ENCODE results near the gene TMEM121. TPM values are rescaled to one million over a fixed set of nuclear protein-coding genes. Genes with fewer than 3 reads are reported as not detected.

Gene TMEM121
- total and polyA plus RNA-seq, 2 of the 8 experiments (the other 6 are each of a cell fraction or from before 2014, with no cell fraction given) = 1.9 TPM; not detected in 1

DNA sequence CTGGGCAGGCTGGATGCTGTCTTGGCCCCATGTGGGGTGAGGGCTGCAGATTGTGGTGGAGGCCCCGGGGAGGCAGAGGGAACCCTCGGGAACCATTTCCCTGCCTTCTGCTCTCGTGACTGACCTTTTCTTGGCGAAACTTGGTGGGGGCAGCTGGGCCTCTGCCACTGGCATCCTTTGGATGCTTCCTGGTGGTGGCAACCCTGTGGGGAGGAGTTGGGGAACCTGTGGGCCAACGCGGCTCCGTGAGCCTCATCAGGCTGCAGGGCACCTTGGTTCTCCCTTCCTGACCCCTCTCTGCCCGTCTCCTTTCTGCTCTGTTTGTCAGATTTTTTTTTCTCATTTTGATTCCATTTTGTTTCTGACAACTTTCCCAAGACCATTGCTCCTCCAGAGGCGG is 14.4 kb downstream of the TMEM121 start:
- no peak overlapping the region for H2BK120ac ChIP-seq (replicated peaks; ENCODE audit: low read depth, low read length)
- ChIA-PET CTCF (ENCODE audit: partially characterized antibody) (no interaction called here), POLR2A (ENCODE audit: partially characterized antibody) (no interaction called here)
- H4K8ac ChIP-seq (ENCODE audit: extremely low read depth, insufficient read depth, low read length) = no peak overlapping the region
- no peak overlapping the region for H3K9ac ChIP-seq (replicated peaks in 1 of 4; ENCODE audit: extremely low read depth in 1 of 4, low read depth in 3 of 4, low read length in 3 of 4)
- H3K4me1 ChIP-seq (replicated peaks in 1 of 4; ENCODE audit: control insufficient read depth in 3 of 4, insufficient read depth in 4 of 4, low read length in 3 of 4) = no peaks in the 10 kb centered on the region
- no peak overlapping the region for H2BK12ac ChIP-seq (ENCODE audit: low read depth, low read length)
- FAIRE-seq (no peak), DNase-seq (ENCODE audit: low read depth in 1 of 2, low spot score in 2 of 2) (no peak)
- no peak overlapping the region for H2BK15ac ChIP-seq (ENCODE audit: low read length)
- no peak overlapping the region for H2AK5ac ChIP-seq (ENCODE audit: low read depth, low read length)
- H4K20me1 ChIP-seq (replicated peaks in 1 of 2; ENCODE audit: control insufficient read depth in 1 of 2, insufficient read depth in 2 of 2, low read length in 2 of 2) = no peaks in the 10 kb centered on the region
- no peak overlapping the region for H2BK20ac ChIP-seq (ENCODE audit: low read length)
- H3K27ac ChIP-seq (ENCODE audit: low read depth, low read length) = no peak overlapping the region
- no peaks in the 10 kb centered on the region for H3K79me1 ChIP-seq (ENCODE audit: low read depth, low read length)
- H3K4ac ChIP-seq (replicated peaks; ENCODE audit: insufficient read length, low read depth, low read length) = no peak overlapping the region
- H3K79me2 ChIP-seq (ENCODE audit: control insufficient read depth in 1 of 2, insufficient read depth in 2 of 2, low read length in 2 of 2) = no peaks in the 10 kb centered on the region
- no peak overlapping the region for H3K23ac ChIP-seq (ENCODE audit: insufficient read length)
- no peak overlapping the region for H2BK5ac ChIP-seq (ENCODE audit: low read depth, low read length)
- H3K56ac ChIP-seq (replicated peaks; ENCODE audit: insufficient read length, low read depth, low read length) = no peak overlapping the region
- H3K18ac ChIP-seq (ENCODE audit: extremely low read depth, low read length) = no peak overlapping the region
- no peak overlapping the region for H3K4me2 ChIP-seq (ENCODE audit: insufficient read depth in 1 of 2, low read depth in 2 of 2, low read length in 2 of 2)
- no peaks in the 10 kb centered on the region for H3K23me2 ChIP-seq (ENCODE audit: low read depth, low read length)
- H3K4me3 ChIP-seq (ENCODE audit: extremely low read depth in 1 of 4, insufficient read depth in 2 of 4, low read depth in 3 of 4, low read length in 4 of 4) = no peak overlapping the region
- H3K14ac ChIP-seq (ENCODE audit: insufficient read length) = no peak overlapping the region
- peaks cover 23 to 83% of the 10 kb centered on the region in 2 experiments for H3K9me3 ChIP-seq (ENCODE audit: insufficient read depth in 2 of 2, low read depth in 1 of 2, low read length in 1 of 2)
- H2AFZ ChIP-seq (ENCODE audit: low read length) = no peak overlapping the region
- 74% methylated on average over 9 of the region's 9 CpGs; no CpG with 5 or more reads in 1 of the 2 experiments for WGBS, 2 experiments (ENCODE audit: extremely low coverage in 1 of 2, insufficient coverage in 1 of 2, insufficient read length in 1 of 2, insufficient replicate concordance in 2 of 2, low coverage in 1 of 2, low lambda C conversion rate in 2 of 2, missing lambda C conversion rate in 1 of 2)
- H4K91ac ChIP-seq (replicated peaks; ENCODE audit: insufficient read length, low read length) = no peak overlapping the region
- no peaks in the 10 kb centered on the region; a peak in 1 of 7 replicates for H3K27me3 ChIP-seq (replicated peaks in 1 of 4; ENCODE audit: control insufficient read depth in 3 of 4, extremely low read depth in 1 of 4, insufficient read depth in 3 of 4, low read length in 3 of 4)
- no peaks in the 10 kb centered on the region for H3K36me3 ChIP-seq (ENCODE audit: control insufficient read depth in 2 of 4, insufficient read depth in 4 of 4, low read length in 3 of 4)
- H4K5ac ChIP-seq (ENCODE audit: insufficient read length, low read depth, low read length) = no peak overlapping the region
- TF ChIP-seq RXRA (IDR thresholded peaks at IDR 0.05; ENCODE audit: insufficient read depth, low read depth, low read length) = no peak
- TF ChIP-seq, protein P1, sequence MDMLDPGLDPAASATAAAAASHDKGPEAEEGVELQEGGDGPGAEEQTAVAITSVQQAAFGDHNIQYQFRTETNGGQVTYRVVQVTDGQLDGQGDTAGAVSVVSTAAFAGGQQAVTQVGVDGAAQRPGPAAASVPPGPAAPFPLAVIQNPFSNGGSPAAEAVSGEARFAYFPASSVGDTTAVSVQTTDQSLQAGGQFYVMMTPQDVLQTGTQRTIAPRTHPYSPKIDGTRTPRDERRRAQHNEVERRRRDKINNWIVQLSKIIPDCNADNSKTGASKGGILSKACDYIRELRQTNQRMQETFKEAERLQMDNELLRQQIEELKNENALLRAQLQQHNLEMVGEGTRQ (IDR thresholded peaks at IDR 0.05; ENCODE audit: low read length) = no peak
- TF ChIP-seq SIX5 (IDR thresholded peaks at IDR 0.05; ENCODE audit: low read depth, low read length) = no peak
- no peak for TF ChIP-seq SUZ12 (IDR thresholded peaks at IDR 0.05; ENCODE audit: low read length)
- no peak for TF ChIP-seq CBX8 (IDR thresholded peaks at IDR 0.05; ENCODE audit: borderline replicate concordance, low read depth, low read length)
- TF ChIP-seq MAFK (IDR thresholded peaks at IDR 0.05; ENCODE audit: low read depth, low read length) = no peak
- TF ChIP-seq SP1 (IDR thresholded peaks at IDR 0.05; ENCODE audit: low read depth, low read length) = no peak
- no peak for TF ChIP-seq EP300 (IDR thresholded peaks at IDR 0.05; ENCODE audit: borderline replicate concordance in 1 of 2, low read depth in 2 of 2, low read length in 2 of 2)
- TF ChIP-seq SRF (IDR thresholded peaks at IDR 0.05; ENCODE audit: low read depth, low read length) = no peak
- TF ChIP-seq FOSL1 (IDR thresholded peaks at IDR 0.05; ENCODE audit: insufficient read depth, low read depth, low read length) = no peak
- no peak for TF ChIP-seq CHD2 (IDR thresholded peaks at IDR 0.05; ENCODE audit: low read length)
- TF ChIP-seq CHD1 (IDR thresholded peaks at IDR 0.05; ENCODE audit: low read depth, low read length) = no peak

Data from H1 (cell line).